Stimulated activated CD4-positive, alpha-beta T cell treated with anti-CD3 and anti-CD28 coated beads, TNF-alpha, amount 100 ng/mL, for 48 hours (primary cell): ENCODE measurements around the gene TOX4.
"Not testable (repeated sequence)": the region's sequence is repeated elsewhere in the genome, so short reads cannot be mapped to it uniquely, and the experiment has no call there.

Experiments
- DNase-seq, 3 donors: peaks; one replicate each; pipeline ENCODE4 v3.0.0-alpha.2; 2020; ENCODE audit warnings: low read depth in 3 of 3

Gene TOX4

GRCh38 chr14:21534576-21534975 lies 57.6 kb downstream of the TOX4 start:
- no peak for DNase-seq

GRCh38 chr14:21535545-21536417 lies 58.8 kb downstream of the TOX4 start:
- no peak for DNase-seq

GRCh38 chr14:21536418-21537089 lies 59.6 kb downstream of the TOX4 start:
- DNase-seq, result no peak

GRCh38 chr14:21537090-21537424 lies 60.1 kb downstream of the TOX4 start:
- no peak for DNase-seq

- no peak for DNase-seq
Measured at GRCh38 chr14:21539189-21539940, 62.4 kb downstream of the TOX4 start.

- no peak for DNase-seq
Measured at GRCh38 chr14:21541413-21542074, 64.5 kb downstream of the TOX4 start.

GRCh38 chr14:21543521-21543960 lies 66.5 kb downstream of the TOX4 start:
- no peak for DNase-seq

- no peak for DNase-seq
Measured at GRCh38 chr14:21543963-21544362, 67.0 kb downstream of the TOX4 start.

- DNase-seq, result not testable (repeated sequence)
Measured at GRCh38 chr14:21544588-21544987, 67.6 kb downstream of the TOX4 start.
